GM19438 (cell line): ENCODE measurements around the gene AGTRAP.

ENCODE experiments used
- ATAC-seq: cut with Tn5 transposase; IDR thresholded peaks from one replicate; pipeline ENCODE4 v1.9.1; 2021; ENCODE audit warnings: low read depth; ENCODE audit not compliant: unreplicated experiment

AGTRAP gene

DNA sequence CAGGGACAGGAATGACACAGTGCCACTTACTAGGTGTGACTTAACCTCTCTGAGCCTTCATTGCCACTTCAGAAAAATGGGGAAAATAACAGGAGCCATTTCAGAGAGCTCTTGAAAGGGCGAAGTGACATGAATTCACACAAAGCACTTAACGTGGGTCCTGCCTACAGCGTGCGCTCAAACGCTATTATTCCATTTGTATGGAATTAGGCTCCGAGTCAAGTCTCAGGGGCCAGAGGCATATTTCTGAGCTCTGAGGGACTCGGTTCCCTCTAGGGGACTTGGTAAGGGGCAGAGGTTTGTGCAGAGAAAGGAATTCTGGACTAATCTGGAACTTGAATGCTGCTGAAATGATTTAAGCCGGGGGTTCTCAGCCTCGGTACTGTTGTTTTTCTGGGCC lies 30.3 kb upstream of the AGTRAP start:
- ATAC-seq = no peak

DNA sequence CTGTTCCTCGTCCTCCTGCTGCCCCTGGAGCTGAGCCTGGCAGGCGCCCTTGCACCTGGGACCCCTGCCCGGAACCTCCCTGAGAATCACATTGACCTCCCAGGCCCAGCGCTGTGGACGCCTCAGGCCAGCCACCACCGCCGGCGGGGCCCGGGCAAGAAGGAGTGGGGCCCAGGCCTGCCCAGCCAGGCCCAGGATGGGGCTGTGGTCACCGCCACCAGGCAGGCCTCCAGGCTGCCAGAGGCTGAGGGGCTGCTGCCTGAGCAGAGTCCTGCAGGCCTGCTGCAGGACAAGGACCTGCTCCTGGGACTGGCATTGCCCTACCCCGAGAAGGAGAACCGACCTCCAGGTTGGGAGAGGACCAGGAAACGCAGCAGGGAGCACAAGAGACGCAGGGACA lies 29.6 kb upstream of the AGTRAP start:
- ATAC-seq = no peak

DNA sequence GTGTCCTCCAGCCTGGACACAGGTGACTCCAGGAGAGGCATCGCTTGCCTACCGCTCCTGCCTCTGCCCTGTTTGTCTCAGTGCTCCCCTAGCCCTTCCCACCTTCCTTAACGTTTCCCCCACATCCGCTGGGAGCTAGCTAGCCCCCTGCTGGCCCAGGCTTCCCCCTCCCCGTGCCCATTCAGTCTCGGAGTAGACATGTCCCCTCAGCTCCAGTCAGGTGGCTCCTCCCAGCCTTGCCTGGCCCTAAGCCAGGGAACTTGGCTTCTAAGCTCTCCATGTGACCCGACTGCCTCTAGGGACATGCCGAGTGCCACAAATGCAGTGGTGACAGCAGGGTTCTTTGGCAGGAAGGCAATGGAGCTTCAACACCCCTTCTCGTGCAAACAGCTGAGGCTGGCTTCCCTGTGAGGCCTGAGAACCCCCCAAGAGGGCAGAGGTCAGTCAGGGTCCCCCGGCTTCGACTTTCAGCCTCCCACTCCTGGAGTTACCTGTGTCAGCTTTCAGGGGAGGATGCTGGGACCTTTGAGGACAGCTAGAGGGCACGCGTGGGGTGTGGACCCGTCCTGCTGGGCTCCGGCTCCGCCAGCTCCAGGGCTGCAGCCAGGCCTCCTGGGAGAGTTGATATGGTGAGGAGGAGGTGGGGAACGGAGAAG lies 28.2 kb upstream of the AGTRAP start:
- no peak for ATAC-seq

DNA sequence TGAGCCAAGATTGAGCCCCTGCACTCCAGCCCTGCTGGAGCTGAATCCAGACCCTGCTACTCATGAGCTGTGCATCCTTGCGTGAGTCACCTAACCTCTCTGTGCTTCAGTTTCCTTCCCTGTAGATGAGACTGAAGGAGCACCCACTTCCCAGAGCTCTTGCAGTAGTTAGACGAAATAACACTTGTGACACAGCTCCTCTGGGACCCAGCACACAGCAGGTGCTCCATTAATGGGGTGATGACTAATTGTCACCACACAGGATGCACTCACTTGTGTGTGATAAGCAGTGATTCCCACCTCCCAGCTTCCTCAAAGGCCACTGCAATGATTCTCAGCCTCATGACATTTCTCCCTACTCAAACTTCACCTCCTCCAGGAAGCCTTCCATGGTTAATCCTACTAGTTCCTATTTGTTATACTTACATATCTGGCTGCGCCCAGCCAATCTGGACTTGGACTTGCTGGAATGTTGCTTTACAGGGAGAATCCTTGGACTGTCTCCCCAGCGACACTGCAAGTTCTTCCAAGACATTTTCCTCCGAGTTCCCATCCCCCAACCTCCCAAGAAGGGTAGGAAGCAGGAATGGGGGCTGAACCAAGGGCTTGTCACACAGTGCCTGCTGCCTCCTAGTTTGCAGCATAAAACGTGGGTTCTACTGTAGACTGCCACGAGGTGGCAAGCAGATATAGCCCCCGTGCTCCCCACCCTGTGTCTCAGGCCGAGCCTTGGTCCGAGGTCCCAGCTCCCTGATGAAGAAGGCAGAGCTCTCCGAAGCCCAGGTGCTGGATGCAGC lies 27.2 kb upstream of the AGTRAP start:
- no peak for ATAC-seq

DNA sequence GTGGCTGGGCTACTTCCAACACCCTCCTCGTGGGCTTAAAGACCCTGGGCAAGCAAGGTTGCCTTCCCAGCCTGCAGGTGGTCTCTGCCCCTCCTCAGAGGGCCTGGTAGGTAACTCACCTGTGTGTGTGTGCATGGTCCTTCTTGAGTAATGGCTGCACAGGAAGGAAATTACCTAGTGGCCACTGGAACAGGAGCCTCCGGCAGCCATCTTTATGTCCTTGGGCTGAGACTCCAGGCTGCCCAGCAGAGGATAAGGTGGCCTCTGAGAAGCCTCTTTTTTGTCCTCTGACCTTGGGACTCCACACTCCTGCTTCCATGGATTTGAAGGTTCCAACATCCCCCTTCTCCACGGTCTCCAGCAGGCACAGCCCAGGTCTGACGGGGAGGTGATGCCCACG lies 24.4 kb upstream of the AGTRAP start:
- no peak for ATAC-seq

DNA sequence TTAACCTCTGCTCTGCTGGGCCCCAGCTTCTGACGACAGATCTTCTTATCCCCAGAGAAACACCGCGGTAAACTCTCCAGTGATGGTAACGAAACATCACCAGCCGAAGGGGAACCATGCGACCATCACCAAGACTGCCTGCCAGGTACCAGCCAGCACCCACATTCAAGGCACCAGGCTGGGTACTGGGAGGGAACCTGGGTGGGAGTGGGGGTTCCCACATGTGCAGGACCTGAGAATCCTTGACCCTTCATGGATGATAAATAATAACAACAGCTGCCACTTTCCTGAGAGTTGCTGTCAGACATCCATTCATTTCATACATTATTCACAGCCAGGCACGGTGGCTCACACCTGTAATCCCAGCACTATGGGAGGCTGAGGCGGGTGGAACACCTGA lies 23.7 kb upstream of the AGTRAP start:
- ATAC-seq = no peak

DNA sequence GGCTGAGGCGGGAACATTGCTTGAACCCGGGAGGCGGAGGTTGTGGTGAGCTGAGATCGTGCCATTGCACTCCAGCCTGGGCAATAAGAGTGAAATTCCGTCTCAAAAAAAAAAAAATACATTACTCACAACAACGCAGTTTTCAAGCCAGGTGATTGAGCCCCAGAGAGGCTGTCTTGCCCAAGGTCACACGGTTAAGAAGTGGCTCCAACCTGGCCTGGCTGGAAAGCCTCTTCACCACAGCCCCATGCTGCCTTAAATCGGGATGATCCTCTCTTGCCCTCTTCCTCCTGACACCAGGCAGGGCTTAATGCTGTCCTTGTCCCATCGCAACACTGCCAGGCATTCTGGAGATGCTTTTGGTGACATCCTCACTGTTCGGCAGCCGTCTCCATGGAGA lies 22.8 kb upstream of the AGTRAP start:
- ATAC-seq = no peak

DNA sequence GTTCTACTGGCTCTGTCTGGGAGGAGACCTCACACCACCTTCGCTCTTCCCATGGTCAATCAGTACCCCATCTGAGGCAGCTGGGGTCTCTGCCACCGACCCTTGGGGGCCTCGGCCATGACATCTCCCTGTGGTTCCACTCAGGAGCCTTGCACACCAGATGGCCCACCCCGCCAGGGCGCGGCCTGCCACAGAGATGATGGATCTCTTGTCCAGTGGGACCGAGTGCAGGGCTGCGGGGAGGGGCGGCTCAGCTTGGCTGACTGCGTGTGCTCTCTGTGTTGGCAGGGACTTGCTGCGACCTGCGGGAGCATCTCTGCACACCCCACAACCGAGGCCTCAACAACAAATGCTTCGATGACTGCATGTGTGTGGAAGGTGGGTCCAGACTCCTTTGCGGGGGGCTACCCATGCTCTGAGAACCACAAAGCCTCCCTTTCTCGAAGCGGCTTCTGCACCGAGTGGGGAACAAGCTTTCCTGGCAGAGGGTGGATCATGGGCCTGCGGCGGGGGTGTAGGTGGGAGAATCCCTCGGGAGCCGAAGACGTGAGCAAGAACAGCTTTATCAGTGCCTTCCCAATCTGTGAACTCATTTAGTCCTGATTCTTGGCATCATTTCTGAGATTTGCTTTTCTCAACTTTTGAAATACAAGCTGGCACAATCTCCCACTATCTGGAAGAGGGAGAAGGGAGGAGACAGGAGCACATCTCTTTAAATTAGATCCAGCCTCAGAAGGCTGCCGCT lies 20.9 kb upstream of the AGTRAP start:
- no peak for ATAC-seq

DNA sequence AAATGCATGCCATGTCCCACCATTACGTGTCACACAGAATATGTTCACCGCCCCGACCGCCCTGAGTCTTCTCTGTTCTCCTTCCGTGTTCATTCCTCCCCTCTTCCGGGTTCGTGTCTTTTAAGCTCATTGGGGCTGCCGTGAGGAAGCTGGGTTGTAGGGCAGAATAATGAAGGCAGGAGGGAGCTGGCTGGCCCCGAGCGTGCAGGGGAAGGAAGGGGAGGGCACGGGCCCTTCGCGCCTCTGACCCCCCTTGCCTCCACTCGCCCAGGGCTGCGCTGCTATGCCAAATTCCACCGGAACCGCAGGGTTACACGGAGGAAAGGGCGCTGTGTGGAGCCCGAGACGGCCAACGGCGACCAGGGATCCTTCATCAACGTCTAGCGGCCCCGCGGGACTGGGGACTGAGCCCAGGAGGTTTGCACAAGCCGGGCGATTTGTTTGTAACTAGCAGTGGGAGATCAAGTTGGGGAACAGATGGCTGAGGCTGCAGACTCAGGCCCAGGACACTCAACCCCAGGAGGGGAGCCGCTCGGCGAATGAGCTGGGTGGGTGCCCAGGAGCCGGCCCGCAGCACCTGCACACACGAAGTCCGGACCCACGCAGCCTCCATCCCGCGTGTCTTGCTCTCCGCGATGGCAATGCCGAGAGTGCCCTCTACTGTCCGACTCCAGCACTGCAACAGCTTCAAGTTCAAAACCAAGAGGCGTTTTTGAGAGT lies 16.5 kb upstream of the AGTRAP start:
- ATAC-seq = no peak

DNA sequence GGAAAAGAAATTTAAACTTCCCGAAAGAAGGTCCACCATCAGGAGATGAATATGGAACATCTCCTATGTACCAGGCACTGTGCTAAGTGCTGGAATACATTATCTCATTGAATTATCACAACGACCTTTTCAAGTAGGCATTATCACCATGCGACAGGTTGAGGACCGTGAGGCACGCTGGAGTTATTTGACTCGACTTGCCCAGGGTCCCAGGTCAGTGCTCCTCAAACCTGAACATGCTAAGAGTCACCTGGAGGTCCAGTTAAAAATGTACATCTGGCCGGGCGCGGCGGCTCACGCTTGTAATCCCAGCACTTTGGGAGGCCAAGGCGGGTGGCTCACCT lies 15.9 kb upstream of the AGTRAP start:
- no peak for ATAC-seq

DNA sequence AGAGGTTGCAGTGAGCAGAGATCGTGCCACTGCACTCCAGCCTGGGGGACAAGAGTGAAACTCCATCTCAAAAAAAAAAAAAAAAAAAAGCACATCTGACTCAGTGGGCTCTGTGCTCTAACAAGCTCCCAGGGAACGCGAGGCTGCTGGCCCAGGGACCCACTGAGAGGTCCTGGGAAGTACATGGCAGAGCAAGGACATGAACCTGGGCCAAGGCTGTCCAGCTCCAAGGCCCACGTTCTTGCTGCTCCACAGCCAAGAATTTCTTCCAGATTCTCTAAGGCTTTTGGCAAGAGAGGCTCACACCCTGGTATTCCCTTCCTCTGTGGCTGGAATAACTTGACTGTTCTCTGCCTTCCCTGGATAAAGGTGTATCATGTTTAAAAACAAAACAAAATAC lies 15.4 kb upstream of the AGTRAP start:
- no peak for ATAC-seq

DNA sequence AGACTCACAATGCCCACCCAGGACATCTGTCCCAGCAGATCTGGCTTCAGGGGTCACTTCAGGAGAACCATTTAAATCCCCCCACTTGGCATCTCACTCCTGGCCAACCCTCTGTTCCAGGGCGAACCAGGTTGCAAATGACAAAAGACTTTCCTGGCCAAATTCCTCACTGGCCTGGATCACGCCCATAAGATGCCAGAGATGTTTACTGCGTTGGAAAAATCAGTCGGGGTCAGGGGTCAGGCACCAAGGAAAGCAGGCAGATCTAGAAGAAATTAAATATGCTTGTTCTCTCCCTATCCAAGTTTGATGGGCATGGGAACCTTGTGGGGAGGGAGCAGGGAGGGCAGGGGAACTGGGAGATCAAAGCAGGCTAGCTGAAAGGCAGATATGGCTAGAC lies 14.6 kb upstream of the AGTRAP start:
- ATAC-seq = no peak

DNA sequence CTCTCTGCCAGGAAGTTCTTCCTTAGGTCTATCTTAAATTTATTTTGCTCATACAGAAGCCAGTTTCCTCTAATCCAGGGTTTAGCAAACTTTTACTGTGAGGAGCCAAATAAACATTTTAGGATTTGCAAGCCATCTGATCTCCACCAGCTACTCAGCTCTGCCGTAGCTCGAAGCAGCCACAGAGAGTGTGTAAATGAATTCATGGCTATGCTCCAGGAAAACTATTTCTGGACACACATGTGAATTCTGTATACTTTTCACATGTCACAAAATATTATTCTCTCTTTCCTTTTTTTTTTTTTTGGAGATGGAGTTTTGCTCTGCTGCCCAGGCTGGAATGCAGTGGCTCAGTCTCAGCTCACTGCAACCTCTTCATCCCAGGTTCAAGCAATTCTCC lies 13.4 kb upstream of the AGTRAP start:
- ATAC-seq = no peak

DNA sequence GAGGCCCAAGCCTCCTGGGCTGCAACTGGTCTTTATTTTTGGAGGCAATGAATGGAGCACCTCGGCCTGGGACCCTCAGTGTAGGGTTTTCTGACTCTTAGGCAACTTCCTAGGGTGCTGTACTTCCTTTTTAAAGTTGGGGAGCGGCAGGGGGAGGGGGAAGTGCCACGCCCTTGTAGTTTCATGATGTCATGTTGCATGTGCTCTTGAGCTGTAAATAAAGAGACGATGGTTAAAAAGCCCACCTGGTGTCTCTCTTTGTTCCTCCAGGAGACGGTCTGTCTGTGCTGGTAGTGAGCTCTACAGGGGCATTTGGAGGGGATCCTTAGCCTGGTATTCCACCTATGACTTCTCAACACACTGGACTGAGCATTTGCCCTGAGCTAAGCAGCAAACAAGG lies 10.3 kb upstream of the AGTRAP start:
- no peak for ATAC-seq

DNA sequence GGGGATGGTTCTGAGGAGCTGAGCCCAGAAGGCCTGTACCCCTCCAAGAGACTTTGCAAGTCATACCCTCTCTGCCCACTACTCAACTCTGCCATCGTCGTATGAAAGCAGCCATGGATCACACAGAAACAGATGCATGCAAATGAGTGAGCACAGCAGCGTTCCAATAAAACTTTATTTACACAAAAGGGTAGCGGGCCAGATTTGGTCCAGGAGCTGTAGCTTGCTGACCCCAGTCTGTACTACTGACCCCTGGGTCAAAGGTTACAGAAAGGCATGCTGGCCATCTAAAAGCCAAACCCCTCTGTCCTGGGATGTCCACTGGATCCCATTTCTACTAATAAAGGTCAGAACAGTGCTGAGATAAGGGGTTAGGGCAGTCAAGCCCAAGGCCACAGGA lies 8.8 kb upstream of the AGTRAP start:
- ATAC-seq = no peak

DNA sequence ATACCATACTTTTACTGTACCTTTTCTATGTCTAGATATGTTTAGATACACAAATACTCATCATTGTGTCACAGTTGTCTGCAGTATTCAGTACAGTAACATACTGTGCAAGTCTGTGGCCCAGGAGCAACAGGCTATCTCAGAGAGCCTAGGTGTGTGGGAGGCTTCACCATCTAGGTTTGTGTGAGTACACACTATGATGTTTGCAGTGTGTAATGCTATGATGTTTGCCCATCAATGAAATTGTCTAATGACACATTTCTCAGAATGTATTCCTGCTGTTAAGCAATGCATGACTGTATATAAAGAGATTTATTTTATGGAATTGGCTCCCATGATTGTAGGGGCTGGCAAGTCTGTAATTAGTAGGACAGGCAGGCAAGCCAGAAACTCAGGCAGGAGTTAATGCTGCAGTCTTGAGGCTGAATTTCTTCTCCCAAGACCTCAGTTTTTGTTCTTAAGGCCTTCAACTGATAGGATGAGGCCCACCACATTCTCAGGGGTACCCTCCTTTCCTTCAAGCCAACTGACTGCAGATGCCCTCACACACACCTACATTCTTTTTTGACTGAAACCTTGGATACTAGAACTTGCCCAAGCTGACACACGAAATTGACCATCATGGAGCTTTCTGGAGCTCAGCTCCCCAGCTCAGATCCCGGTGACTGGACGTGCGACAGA lies 7.7 kb upstream of the AGTRAP start:
- no peak for ATAC-seq

DNA sequence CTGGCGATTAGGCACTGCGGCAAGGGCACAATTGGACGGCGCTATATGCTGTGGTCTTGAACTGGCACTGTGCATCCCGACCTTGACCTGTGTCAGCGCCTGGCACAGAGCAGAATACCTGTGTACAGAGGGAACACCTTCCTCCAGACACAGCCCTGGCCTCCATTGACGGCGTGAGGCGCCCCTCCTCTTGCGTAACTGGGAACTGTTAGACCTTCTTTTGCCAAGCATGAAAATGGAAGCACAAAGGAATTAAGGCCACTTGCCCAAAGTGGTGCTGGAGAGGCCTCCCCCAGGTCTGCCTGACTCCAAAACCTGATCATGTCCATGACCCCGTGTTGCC lies 6.8 kb upstream of the AGTRAP start:
- no peak for ATAC-seq

DNA sequence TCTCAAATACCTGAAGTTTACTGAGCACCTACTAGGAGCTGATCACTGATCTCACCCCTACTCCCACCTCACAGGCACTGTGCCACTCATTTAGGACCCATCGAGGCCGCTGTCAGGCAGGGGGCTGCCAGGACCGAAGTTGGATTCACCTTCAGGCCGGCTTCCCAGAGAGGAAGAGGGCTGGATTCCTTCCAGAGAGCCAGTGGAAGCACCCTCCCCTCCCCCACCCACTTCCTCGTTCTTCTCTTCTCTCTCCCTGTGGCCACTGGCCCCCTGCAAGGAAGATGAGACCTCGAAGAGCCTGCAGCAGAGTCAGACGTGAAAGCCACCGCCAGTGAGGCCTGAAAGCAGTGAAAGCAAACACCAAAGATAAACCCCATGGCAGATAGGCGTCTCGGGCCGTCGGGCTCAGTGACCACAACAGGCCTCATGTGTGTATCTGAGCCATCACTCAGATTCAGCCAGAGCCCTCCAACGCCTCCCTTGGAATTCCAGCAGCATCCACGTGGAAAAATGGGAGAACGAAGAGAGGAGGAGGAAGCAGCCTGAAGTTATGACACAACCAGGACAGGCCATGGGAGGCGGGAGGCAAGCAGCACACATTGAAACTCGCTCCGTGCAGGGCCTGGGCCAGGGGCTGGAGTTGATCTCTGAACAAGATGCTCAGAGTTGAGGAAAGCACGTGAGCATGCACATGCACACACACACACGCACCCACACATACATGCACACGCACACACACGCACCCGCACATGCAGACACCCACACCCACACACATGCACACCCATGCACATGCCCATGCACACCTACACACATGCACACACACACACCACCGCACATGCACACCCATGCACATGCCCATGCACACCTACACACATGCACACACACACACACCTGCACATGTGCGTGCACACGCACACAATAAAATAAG lies 6.2 kb upstream of the AGTRAP start:
- no peak for ATAC-seq

DNA sequence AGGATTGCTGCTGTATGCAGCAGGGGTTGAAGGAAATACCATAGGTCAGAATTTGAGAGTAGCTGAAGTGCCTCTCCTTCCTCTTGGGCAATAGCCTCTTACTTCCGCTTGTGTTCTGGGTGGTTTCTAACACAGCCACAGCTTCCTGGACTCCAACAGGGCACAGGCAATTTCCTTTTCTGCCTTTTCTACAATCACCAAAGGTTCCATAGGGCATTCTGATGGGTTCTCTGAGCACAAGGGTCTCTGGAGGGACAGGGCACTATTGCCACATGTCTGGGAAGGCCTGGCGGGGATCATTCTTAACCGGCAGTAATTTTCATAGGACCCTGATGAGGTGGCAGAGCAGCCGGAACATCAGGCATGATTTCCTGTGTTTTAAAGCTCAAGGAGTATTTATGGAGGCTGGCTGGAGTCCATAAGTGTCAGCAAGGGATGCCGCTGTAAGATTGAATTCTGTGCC lies 5.5 kb upstream of the AGTRAP start:
- ATAC-seq = no peak
